H1 (cell line): ENCODE data around the gene FGF11. TPM values are rescaled to one million over a fixed set of nuclear protein-coding genes. Genes with fewer than 3 reads are reported as not detected.
"Not testable (repeated sequence)": the region's sequence is repeated elsewhere in the genome, so short reads cannot be mapped to it uniquely, and the experiment has no call there.

Experiments
- CTCF ChIA-PET: fragments of 300-600 bp; sonication (Branson Sonifier 250); formaldehyde crosslinking; loops from one replicate; lab custom pipeline; 2021; ENCODE audit not compliant: partially characterized antibody; lab: Charles Lee
- POLR2A ChIA-PET: fragments of 300-600 bp; sonication (Branson Sonifier 250); formaldehyde crosslinking; loops from one replicate; lab custom pipeline; 2021; ENCODE audit warnings: inconsistent platforms; ENCODE audit not compliant: partially characterized antibody; lab: Charles Lee
- DNase-seq, 2 experiments: peaks; one replicate each; pipeline versions ENCODE4 v3.0.0 to v3.0.0-alpha.2; 2010 to 2022; ENCODE audit warnings: low spot score in 2 of 2, low read depth in 1 of 2, mixed read lengths in 1 of 2
- FAIRE-seq: peaks from 2 replicates; lab custom pipeline; 2011; peaks lifted over from hg19 to GRCh38; lab: Jason Lieb, UNC
- H2AFZ ChIP-seq: 2 replicates; pipeline ENCODE4 v1.8.1; 2012; ENCODE audit warnings: low read length, inconsistent platforms
- H2AK5ac ChIP-seq: 2 replicates; pipeline ENCODE4 v1.6.1; 2013; ENCODE audit warnings: low read depth, low read length
- H2BK120ac ChIP-seq: replicated peaks from 2 replicates; pipeline ENCODE3; 2013; ENCODE audit warnings: low read depth, low read length, inconsistent platforms
- H2BK12ac ChIP-seq: 2 replicates; pipeline ENCODE4 v1.6.1; 2013; ENCODE audit warnings: low read depth, low read length
- H2BK15ac ChIP-seq: 2 replicates; pipeline ENCODE4 v1.6.1; 2013; ENCODE audit warnings: low read length
- H2BK20ac ChIP-seq: 2 replicates; pipeline ENCODE4 v1.6.1; 2013; ENCODE audit warnings: low read length
- H2BK5ac ChIP-seq: 2 replicates; pipeline ENCODE4 v1.6.1; 2013; ENCODE audit warnings: low read depth, low read length
- H3K14ac ChIP-seq: 2 replicates; pipeline ENCODE4 v1.6.1; 2013; ENCODE audit warnings: inconsistent platforms; ENCODE audit not compliant: insufficient read length
- H3K18ac ChIP-seq: 2 replicates; pipeline ENCODE4 v1.6.1; 2013; ENCODE audit warnings: low read length; ENCODE audit errors: extremely low read depth
- H3K23ac ChIP-seq: 2 replicates; pipeline ENCODE4 v1.6.1; 2013; ENCODE audit warnings: inconsistent platforms; ENCODE audit not compliant: insufficient read length
- H3K23me2 ChIP-seq: 2 replicates; pipeline ENCODE4 v1.6.1; 2013; ENCODE audit warnings: low read depth, low read length
- H3K27ac ChIP-seq: 2 replicates; pipeline ENCODE4 v1.6.1; 2011; ENCODE audit warnings: low read depth, low read length, inconsistent platforms
- H3K27me3 ChIP-seq, 4 experiments: replicated peaks in 1 of 4; 1 replicate in 1 of 4; 2 replicates in 3 of 4; pipeline versions ENCODE4 v1.6.1 to v1.8.1; 2011 to 2013; ENCODE audit warnings: low read length in 3 of 4, mild to moderate bottlenecking in 3 of 4, inconsistent platforms in 2 of 4, mixed read lengths in 2 of 4, moderate library complexity in 1 of 4; ENCODE audit not compliant: control insufficient read depth in 3 of 4, insufficient read depth in 3 of 4; ENCODE audit errors: extremely low read depth in 1 of 4
- H3K36me3 ChIP-seq, 4 experiments: 2 replicates each; pipeline versions ENCODE4 v1.6.1 to v1.8.1; 2011 to 2013; ENCODE audit warnings: mild to moderate bottlenecking in 4 of 4, low read length in 3 of 4, moderate library complexity in 2 of 4, control low read depth in 1 of 4, inconsistent platforms in 1 of 4; ENCODE audit not compliant: insufficient read depth in 4 of 4, control insufficient read depth in 2 of 4
- H3K4ac ChIP-seq: replicated peaks from 2 replicates; pipeline ENCODE3; 2013; ENCODE audit warnings: low read length, low read depth, mixed read lengths, inconsistent platforms; ENCODE audit not compliant: insufficient read length
- H3K4me1 ChIP-seq, 4 experiments: replicated peaks in 1 of 4; 1 replicate in 1 of 4; 2 replicates in 3 of 4; pipeline versions ENCODE4 v1.6.1 to v1.8.1; 2011 to 2013; ENCODE audit warnings: low read length in 3 of 4, inconsistent platforms in 2 of 4, mixed read lengths in 1 of 4; ENCODE audit not compliant: insufficient read depth in 4 of 4, control insufficient read depth in 3 of 4
- H3K4me2 ChIP-seq, 2 experiments: 2 replicates each; pipeline versions ENCODE4 v1.6.1 to v1.8.1; 2011 to 2013; ENCODE audit warnings: low read depth in 2 of 2, low read length in 2 of 2, control low read depth in 1 of 2, inconsistent platforms in 1 of 2, mild to moderate bottlenecking in 1 of 2; ENCODE audit not compliant: insufficient read depth in 1 of 2
- H3K4me3 ChIP-seq, 4 experiments: fragments of 200-600, 300-600 bp in 1 of 4; sonication (generic), shearing (Covaris generic), sonication (Bioruptor Twin) in 1 of 4; 2 replicates each; pipeline versions ENCODE4 v1.5.1 to v1.8.1; 2011 to 2016; ENCODE audit warnings: low read length in 4 of 4, low read depth in 3 of 4, control low read depth in 2 of 4, inconsistent platforms in 2 of 4, mild to moderate bottlenecking in 2 of 4, mixed read lengths in 1 of 4, moderate library complexity in 1 of 4; ENCODE audit not compliant: insufficient read depth in 2 of 4; ENCODE audit errors: extremely low read depth in 1 of 4
- H3K56ac ChIP-seq: replicated peaks from 2 replicates; pipeline ENCODE3; 2013; ENCODE audit warnings: low read depth, mild to moderate bottlenecking, mixed read lengths, low read length, inconsistent platforms; ENCODE audit not compliant: insufficient read length
- H3K79me1 ChIP-seq: 2 replicates; pipeline ENCODE4 v1.6.1; 2013; ENCODE audit warnings: low read depth, low read length, control low read depth
- H3K79me2 ChIP-seq, 2 experiments: 2 replicates each; pipeline versions ENCODE4 v1.6.1 to v1.8.1; 2012 to 2013; ENCODE audit warnings: low read length in 2 of 2, mild to moderate bottlenecking in 2 of 2, inconsistent platforms in 1 of 2; ENCODE audit not compliant: insufficient read depth in 2 of 2, control insufficient read depth in 1 of 2
- H3K9ac ChIP-seq, 4 experiments: replicated peaks in 1 of 4; 1 replicate in 1 of 4; 2 replicates in 3 of 4; pipeline versions ENCODE4 v1.6.1 to v1.8.1; 2011 to 2013; ENCODE audit warnings: low read depth in 3 of 4, low read length in 3 of 4, control low read depth in 2 of 4, mild to moderate bottlenecking in 2 of 4, moderate library complexity in 2 of 4, inconsistent platforms in 1 of 4; ENCODE audit errors: extremely low read depth in 1 of 4
- H3K9me3 ChIP-seq, 2 experiments: 2 replicates each; pipeline versions ENCODE4 v1.6.1 to v1.8.1; 2012 to 2013; ENCODE audit warnings: mild to moderate bottlenecking in 2 of 2, moderate library complexity in 2 of 2, control low read depth in 1 of 2, inconsistent platforms in 1 of 2, low read depth in 1 of 2, low read length in 1 of 2, mixed read lengths in 1 of 2; ENCODE audit not compliant: insufficient read depth in 2 of 2
- H4K20me1 ChIP-seq, 2 experiments: replicated peaks in 1 of 2; 2 replicates each; pipeline versions ENCODE3 to v1.8.1; 2011 to 2013; ENCODE audit warnings: inconsistent platforms in 2 of 2, low read length in 2 of 2, mild to moderate bottlenecking in 1 of 2; ENCODE audit not compliant: insufficient read depth in 2 of 2, control insufficient read depth in 1 of 2
- H4K5ac ChIP-seq: 2 replicates; pipeline ENCODE4 v1.6.1; 2013; ENCODE audit warnings: low read length, low read depth, mixed read lengths, inconsistent platforms; ENCODE audit not compliant: insufficient read length
- H4K8ac ChIP-seq: 2 replicates; pipeline ENCODE4 v1.8.0; 2013; ENCODE audit warnings: mild to moderate bottlenecking, moderate library complexity, low read length, inconsistent platforms; ENCODE audit not compliant: insufficient read depth; ENCODE audit errors: extremely low read depth
- H4K91ac ChIP-seq: replicated peaks from 2 replicates; pipeline ENCODE3; 2013; ENCODE audit warnings: low read length, mixed read lengths, inconsistent platforms; ENCODE audit not compliant: insufficient read length
- WGBS, 2 experiments: shearing (Covaris generic) in 1 of 2; methylation state at CpG; one replicate each; pipeline versions ENCODE4 v1.1.6 to v1.1.7; 2013 to 2015; ENCODE audit warnings: low lambda C conversion rate in 2 of 2, mixed read lengths in 2 of 2, inconsistent platforms in 1 of 2, low coverage in 1 of 2, missing lambda C conversion rate in 1 of 2; ENCODE audit not compliant: insufficient replicate concordance in 2 of 2, insufficient coverage in 1 of 2, insufficient read length in 1 of 2; ENCODE audit errors: extremely low coverage in 1 of 2, missing lambda C conversion rate in 1 of 2; 5-methylcytosine and 5-hydroxymethylcytosine counted together
- polyA plus RNA-seq, 7 experiments: library from polyadenylated mRNA; depleted of rRNA in 3 of 7; stranded (reverse) in 5 of 7; unstranded in 2 of 7; fragments of >200 nt in 5 of 7; fragments of 200-250 nt in 2 of 7; gene quantifications; 1 replicate in 5 of 7; 2 replicates in 1 of 7; 4 replicates in 1 of 7; pipeline versions ENCODE4 v1.2.1 to v1.2.3, GENCODE V29; 2011 to 2013; ENCODE audit warnings: missing spikeins in 2 of 7, mixed read lengths in 2 of 7
- total RNA-seq: library from RNA; stranded (reverse); fragmentation: NEBNext Ultra II Directional; extraction: Animal tissue kit (Norgen Biotek cat#: 25700); gene quantifications from 2 replicates; pipeline ENCODE4 v1.2.1, GENCODE V29; 2021

The FGF11 gene
- total and polyA plus RNA-seq, 2 of the 8 experiments (the other 6 are each of a cell fraction or from before 2014, with no cell fraction given) = 11.8 to 26.1 TPM

GRCh38 chr17:7470457-7470973 lies 31.2 kb downstream of the FGF11 start:
- not testable (repeated sequence) for FAIRE-seq, H2BK120ac ChIP-seq, H3K14ac ChIP-seq, H3K27ac ChIP-seq, H4K20me1 ChIP-seq, H2BK12ac ChIP-seq, H3K4me2 ChIP-seq, H3K36me3 ChIP-seq, DNase-seq, H3K4me1 ChIP-seq, H3K9me3 ChIP-seq, H4K91ac ChIP-seq, H3K23ac ChIP-seq, H3K23me2 ChIP-seq, H3K18ac ChIP-seq, H3K79me1 ChIP-seq, H3K56ac ChIP-seq, H2BK20ac ChIP-seq, H3K9ac ChIP-seq, H4K5ac ChIP-seq, H2AK5ac ChIP-seq, H3K4ac ChIP-seq, H3K27me3 ChIP-seq, H2AFZ ChIP-seq, H3K4me3 ChIP-seq, H4K8ac ChIP-seq, H3K79me2 ChIP-seq, H2BK15ac ChIP-seq
- CTCF ChIA-PET = interaction anchor here (1.0 to 2.1 kb wide), 2 partner anchors 44 to 90 kb away, joined by 3 to 6 read pairs; no protein-coding TSS in a partner anchor
- POLR2A ChIA-PET = interaction anchor here (1.2 to 13.8 kb wide), 7 partner anchors 8 to 141 kb away, joined by 3 to 200 read pairs (median 6); partner anchors contain the start of genes NLGN2, POLR2A, SLC35G6 and ZBTB4
- 93% methylated on average over 8 of the region's 8 CpGs; no CpG with 5 or more reads in 1 of the 2 experiments for WGBS, 2 experiments
- 0 out of 2 replicates have a peak overlapping the region, but pooled peaks have one; percentile 12 for H2BK5ac ChIP-seq
